NCI-H146 treated with DMSO at 0.1 percent for 48 hours (cell line): ENCODE data around the gene DHRS2.
"Not testable (repeated sequence)": the region's sequence is repeated elsewhere in the genome, so short reads cannot be mapped to it uniquely, and the experiment has no call there.

ENCODE experiments used
- DNase-seq: peaks from one replicate; lab custom pipeline; 2025; ENCODE audit not compliant: unreplicated experiment; lab: John Stamatoyannopoulos, UW

Gene DHRS2

GRCh38 chr14:23632461-23633159 is 3.6 kb upstream of the DHRS2 start:
- DNase-seq, result no peak

GRCh38 chr14:23633160-23633701 is 2.9 kb upstream of the DHRS2 start:
- DNase-seq, result no peak

DNA sequence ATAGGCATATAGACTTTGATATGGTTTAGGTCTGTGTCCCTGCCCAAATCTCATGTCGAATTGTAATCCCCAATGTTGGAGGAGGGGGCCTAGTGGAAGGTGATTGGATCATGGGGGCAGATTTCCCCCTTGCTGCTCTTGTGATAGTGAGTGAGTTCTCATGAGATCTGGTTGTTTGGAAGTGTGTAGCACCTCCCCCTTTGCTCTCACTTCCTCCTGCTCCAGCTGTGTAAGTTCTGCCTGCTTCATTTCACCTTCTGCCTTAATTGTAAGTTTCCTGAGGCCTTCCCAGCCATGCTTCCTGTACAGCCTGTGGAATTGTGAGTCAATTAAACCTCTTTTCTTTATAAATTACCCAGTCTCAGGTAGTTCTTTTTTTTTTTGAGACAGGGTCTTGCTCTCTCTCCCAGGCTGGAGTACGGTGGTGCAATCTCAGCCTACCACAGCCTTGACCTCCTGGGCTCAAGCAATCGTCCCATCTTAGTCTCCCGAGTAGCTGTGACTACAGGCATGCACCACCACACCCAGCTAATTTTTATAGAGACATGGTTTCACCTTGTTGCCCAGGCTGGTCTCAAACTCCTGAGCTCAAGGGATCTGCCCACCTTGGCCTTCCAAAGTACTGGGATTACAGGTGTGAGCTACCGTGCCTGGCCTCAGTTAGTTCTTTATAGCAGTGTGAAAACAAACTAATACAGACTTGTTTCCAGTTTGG is 1.3 kb upstream of the DHRS2 start:
- not testable (repeated sequence) for DNase-seq

GRCh38 chr14:23637312-23637654 is 1.1 kb downstream of the DHRS2 start:
- not testable (repeated sequence) for DNase-seq

GRCh38 chr14:23637655-23638413 is 1.7 kb downstream of the DHRS2 start:
- DNase-seq, result not testable (repeated sequence)

- DNase-seq, result no peak
These were observed 2.4 kb downstream of the DHRS2 start for GRCh38 chr14:23638414-23639047.

- DNase-seq, result no peak
These were observed 3.1 kb downstream of the DHRS2 start for GRCh38 chr14:23639048-23639890.

DNA sequence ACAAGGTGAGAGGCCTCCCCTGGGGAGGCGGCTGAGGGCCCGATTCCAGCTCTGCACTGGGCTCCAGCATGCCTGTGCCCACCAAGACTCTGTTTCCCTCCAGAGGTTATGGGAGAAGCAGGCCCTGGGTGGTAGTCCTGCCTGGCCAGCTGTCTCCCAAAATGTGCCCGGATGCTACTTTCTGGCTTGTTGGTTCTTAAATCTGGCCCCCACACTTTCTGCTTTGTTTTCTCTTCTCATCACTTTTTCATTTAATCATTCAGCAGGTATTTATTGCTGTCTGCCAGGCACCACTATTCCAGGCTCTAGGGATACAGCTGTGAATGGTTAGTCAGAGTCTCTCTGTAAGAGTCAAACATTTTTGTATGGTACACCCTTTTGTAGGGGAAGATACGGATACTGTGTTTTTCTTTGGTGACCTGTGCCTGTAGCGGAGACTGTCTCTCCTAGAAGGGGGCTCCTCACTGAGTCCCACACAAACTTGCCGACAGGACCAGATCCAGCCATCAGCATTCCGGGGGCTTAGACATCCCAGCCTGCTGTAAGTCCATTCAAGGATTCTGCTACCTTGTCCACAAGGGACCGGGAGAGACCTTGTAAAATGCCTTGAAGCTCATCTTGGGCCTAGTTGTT is 3.8 kb downstream of the DHRS2 start:
- DNase-seq, result no peak

DNA sequence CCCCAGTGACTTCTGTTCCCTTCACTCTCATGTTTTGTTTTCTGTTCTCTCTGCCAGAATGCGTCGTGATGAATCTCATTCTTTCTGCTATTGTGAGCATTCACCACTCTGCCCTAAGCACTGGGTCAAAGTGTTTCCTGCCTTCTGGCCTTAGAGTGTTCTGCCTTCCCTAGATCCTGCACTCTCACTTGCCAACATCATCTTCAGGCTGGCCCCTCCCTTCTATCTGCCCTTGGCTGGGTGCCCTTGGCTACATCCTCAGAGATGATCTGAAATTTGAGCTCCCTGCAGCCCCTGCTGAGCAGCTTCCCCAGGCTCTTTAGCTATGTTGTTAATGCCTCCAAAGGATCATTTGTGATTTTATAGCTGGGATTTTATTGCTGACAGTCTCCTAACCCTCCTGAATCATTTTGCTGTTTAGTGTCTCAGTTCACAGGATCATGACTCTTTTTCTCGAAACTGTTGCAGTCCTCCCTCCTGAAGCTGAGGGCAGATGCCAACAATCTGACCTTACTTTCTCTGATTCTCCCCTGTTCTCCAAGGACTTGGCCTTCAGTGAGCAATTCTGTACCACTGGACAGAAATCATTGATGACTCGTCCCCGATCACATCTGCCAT is 4.5 kb downstream of the DHRS2 start:
- DNase-seq, result no peak

DNA sequence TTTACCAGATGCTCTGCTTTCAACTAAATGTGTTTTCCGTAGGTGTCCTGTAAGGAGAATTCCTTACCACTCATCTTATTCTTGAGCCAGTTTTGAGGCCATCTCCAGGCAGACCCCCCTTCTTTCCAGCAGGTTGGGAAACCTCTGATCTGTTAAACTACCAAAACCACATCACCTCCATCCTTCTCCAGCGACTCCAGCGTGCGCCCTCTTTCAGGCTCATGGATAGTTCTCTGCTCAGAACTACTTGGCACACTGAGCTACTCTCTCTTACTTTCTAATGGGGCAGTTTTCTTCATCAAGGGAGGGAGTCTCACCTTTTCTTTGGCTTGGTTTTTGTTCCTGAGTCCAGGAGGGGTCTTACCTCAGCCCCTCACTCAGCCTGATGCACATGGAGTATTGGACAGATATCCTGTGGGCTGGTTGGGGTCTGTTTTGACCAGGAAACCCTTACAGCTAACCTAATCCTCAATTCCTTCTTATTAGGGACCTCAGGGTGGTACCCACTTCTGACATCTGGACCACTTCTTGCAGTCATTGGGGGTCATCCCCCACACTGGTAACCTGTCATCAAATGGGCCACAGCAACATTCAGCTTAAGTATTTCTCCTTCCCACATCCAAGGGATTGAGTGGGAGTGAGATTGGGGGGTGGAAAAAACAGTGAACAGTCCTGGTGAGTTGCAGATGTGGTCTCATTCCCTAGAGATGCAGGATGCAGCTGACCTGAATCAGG is 5.2 kb downstream of the DHRS2 start:
- no peak for DNase-seq

DNA sequence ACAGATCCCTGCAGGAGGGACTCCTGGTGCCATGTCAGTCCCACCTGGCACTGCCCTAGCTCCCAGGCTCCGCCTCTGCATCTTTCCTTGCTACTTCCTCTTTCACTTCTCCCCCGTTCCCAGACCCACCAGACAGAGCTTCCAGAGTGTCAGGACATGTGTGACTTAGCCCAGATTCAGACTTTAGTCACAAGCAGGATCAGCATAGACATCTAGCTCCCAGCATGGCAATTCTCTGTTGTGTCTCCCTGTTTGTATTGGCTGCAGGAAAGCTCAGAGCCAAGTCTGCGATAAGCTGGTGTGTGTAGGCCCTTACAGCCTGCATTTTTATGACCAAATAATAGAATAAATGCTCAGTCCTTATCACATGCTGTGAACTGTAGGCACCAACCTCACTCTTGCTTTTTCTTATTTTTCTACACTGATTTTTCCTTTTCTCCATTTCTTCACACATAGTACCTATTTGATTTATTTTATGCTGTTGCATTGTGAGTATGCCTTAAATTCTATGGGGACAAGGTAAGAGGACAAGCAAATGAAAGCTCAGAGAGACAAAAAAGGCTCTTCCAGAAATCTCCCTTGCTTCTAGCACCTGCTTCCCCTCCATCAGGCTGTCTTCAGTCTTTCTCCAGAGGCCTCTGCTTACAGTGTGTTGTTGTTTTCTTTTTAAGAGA is 5.9 kb downstream of the DHRS2 start:
- DNase-seq, result no peak

GRCh38 chr14:23643533-23644194 is 7.5 kb downstream of the DHRS2 start:
- DNase-seq, result no peak

GRCh38 chr14:23644195-23644918 is 8.2 kb downstream of the DHRS2 start:
- no peak for DNase-seq

- no peak for DNase-seq
These were observed 8.8 kb downstream of the DHRS2 start for GRCh38 chr14:23644919-23645336.

DNA sequence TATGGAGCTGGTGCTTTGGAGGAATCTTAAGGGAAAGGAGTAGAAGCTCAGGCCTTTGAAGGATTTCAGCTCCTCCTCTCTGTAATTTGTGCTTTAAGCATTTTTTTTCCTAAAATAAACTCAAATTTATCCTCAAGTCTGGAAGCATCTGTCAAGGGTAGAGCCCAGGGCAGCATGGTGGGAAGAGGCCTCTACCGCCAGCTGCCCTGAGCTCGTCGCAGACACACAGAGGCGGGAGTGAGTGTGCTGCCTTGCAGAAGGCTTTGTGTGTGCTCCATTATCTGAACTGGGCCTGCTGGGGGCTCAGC is 9.3 kb downstream of the DHRS2 start:
- no peak for DNase-seq

DNA sequence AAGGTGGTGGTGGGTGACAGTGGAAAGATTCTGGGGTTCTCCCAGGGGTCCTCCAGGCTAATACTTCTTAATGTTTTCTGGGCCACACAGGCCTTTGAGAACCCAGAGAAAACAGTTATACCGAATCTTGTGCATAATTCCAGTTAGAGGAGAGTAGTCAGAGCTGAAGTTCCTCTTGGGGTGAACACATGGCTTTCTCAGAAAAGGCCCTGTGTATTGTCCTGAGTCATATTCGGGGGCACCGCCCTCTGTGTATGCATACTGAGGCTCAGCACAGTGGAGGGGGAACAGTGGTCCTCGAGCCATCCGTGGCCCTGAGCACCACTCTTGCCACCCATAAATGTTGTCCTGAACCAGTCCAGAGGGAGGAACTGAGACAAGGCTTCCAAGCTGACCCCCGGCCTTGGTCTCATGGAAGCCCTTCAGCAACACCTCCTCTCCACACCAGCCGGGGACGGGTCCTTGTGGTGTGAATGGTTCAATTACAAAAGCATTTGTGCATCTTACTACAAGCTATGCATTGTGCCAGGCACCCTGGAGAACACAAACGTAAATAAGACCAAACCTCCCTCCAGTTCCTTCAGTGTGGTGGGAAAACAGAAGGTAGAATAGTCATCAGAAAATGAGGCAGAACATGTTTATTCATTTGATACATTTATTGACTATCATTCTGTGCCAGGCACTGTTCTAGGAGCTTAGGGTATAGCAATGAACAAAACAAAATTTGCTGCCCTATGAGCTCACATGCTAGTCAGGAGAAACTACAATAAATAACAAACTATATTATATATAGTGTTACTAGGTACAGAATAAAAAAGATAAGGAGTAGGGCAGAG is 9.9 kb downstream of the DHRS2 start:
- DNase-seq, result no peak
